CD4-positive, alpha-beta T cell (primary cell): ENCODE measurements around the gene RNF169. TPM values are rescaled to one million over a fixed set of nuclear protein-coding genes. Genes with fewer than 3 reads are reported as not detected.

Experiments
- ATAC-seq: fragments of 200-7000 bp; cut with Tn5 transposase; one replicate; pipeline ENCODE4 v1.10.0; 2022; ENCODE audit warnings: mild to moderate bottlenecking; ENCODE audit not compliant: poor library complexity
- CTCF ChIA-PET: fragments of 350-600 bp; sonication (Branson Sonifier 250); formaldehyde crosslinking; loops from one replicate; lab custom pipeline; 2021; ENCODE audit warnings: antibody characterized with exemption, inconsistent platforms; lab: Charles Lee
- POLR2A ChIA-PET: fragments of 350-600 bp; sonication (Branson Sonifier 250); formaldehyde crosslinking; loops from one replicate; lab custom pipeline; 2021; ENCODE audit warnings: antibody characterized with exemption, inconsistent platforms; lab: Charles Lee
- DNase-seq, 14 experiments: peaks; one replicate each; pipeline ENCODE4 v3.0.0-alpha.2; 2013 to 2020; ENCODE audit warnings: mixed read lengths in 2 of 14
- H3K27ac ChIP-seq, 2 donors: one replicate each; pipeline versions ENCODE4 v1.5.1 to v1.7.0; 2013; ENCODE audit warnings: low read length in 2 of 2, low read depth in 1 of 2, mild to moderate bottlenecking in 1 of 2
- H3K27me3 ChIP-seq, 2 experiments: 1 replicate in 1 of 2; 2 replicates in 1 of 2; pipeline versions ENCODE4 v1.6.1 to v1.7.0; 2013; ENCODE audit warnings: low read length in 2 of 2, control low read depth in 1 of 2, mild to moderate bottlenecking in 1 of 2, moderate library complexity in 1 of 2; ENCODE audit not compliant: insufficient read depth in 2 of 2, control insufficient read depth in 1 of 2
- H3K36me3 ChIP-seq: one replicate; pipeline ENCODE4 v1.6.1; 2013; ENCODE audit warnings: low read length, control low read depth; ENCODE audit not compliant: insufficient read depth
- H3K4me1 ChIP-seq: one replicate; pipeline ENCODE4 v1.6.1; 2013; ENCODE audit warnings: low read length, control low read depth; ENCODE audit not compliant: insufficient read depth
- H3K4me3 ChIP-seq: one replicate; pipeline ENCODE4 v1.5.1; 2013; ENCODE audit warnings: mild to moderate bottlenecking, low read length, moderate library complexity
- H3K9me3 ChIP-seq, 2 experiments: 1 replicate in 1 of 2; 2 replicates in 1 of 2; pipeline versions ENCODE4 v1.6.1 to v1.7.0; 2013; ENCODE audit warnings: low read length in 2 of 2, mild to moderate bottlenecking in 2 of 2, control low read depth in 1 of 2, moderate library complexity in 1 of 2; ENCODE audit not compliant: control insufficient read depth in 1 of 2, insufficient read depth in 1 of 2
- H3K27ac Mint-ChIP-seq: one replicate; pipeline ENCODE4 v1.8.0; 2020; ENCODE audit warnings: mixed read lengths
- H3K27me3 Mint-ChIP-seq: one replicate; pipeline ENCODE4 v1.8.0; 2021; ENCODE audit warnings: mixed read lengths
- H3K36me3 Mint-ChIP-seq: one replicate; pipeline ENCODE4 v1.8.0; 2021; ENCODE audit warnings: low read depth, mixed read lengths
- H3K4me1 Mint-ChIP-seq: one replicate; pipeline ENCODE4 v1.8.0; 2021; ENCODE audit warnings: low read depth, mixed read lengths
- H3K4me3 Mint-ChIP-seq: one replicate; pipeline ENCODE4 v1.8.0; 2020; ENCODE audit warnings: mild to moderate bottlenecking, mixed read lengths
- H3K9me3 Mint-ChIP-seq: one replicate; pipeline ENCODE4 v1.8.0; 2020; ENCODE audit warnings: mixed read lengths
- CTCF ChIP-seq: fragments of 200-600 bp; IDR thresholded peaks from one replicate; pipeline ENCODE4 v1.8.0; 2022; ENCODE audit warnings: antibody characterized with exemption, mild to moderate bottlenecking
- intact Hi-C, 2 experiments: fragments of 100-400 bp; cut with DNase I in 1 of 2; cut with micrococcal nuclease in 1 of 2; formaldehyde crosslinking; loops; one replicate each; pipeline versions ENCODE4 v1.15.1 to v1.9.0; 2023 to 2025; cut with DNase I, micrococcal nuclease
- total RNA-seq, 174 experiments: library from RNA in 2 of 174; stranded (reverse) in 2 of 174; gene quantifications; one replicate each; pipeline ENCODE4 v1.2.3 and lab custom pipeline; 2021 to 2026

The RNF169 gene
- total RNA-seq, 2 experiments from 2014 or later: 15.2 to 15.5 TPM

- ChIA-PET POLR2A (interaction anchor here (1.4 kb wide), 1 partner anchor 17 kb away, joined by 5 read pairs; the partner anchor contains the start of gene RNF169), CTCF (no interaction called here)
- TF ChIP-seq CTCF: no peak
- Mint-ChIP-seq H3K4me1 (peaks cover 5% of the 10 kb centered on the region), H3K9me3 (no peaks in the 10 kb centered on the region), H3K27me3 (peaks cover 69% of the 10 kb centered on the region), H3K4me3 (no peak within 1 kb of the TSS), H3K36me3 (no peaks in the 10 kb centered on the region), H3K27ac (no peak within 1 kb of the TSS)
- H3K27me3 ChIP-seq: peaks cover 28 to 39% of the 10 kb centered on the region in 2 experiments
- H3K9me3 ChIP-seq: peaks cover 0 to 11% of the 10 kb centered on the region in 2 experiments
- no peak within 1 kb of the TSS for H3K27ac ChIP-seq
- peaks cover 8% of the 10 kb centered on the region for H3K4me1 ChIP-seq
- no peak within 1 kb of the TSS for H3K4me3 ChIP-seq
- H3K36me3 ChIP-seq: no peaks in the 10 kb centered on the region
- DNase-seq: no peak
- no peak for ATAC-seq
- intact Hi-C loops: no loop called here
Measured at GRCh38 chr11:74731301-74732094, 17.2 kb upstream of the RNF169 start, which contains the start of gene CHRDL2. TSS of gene CHRDL2 (minus strand) at chr11:74731426. CDS start at chr11:74730888, 538 bp downstream.

GRCh38 chr11:74734559-74734925 lies 14.1 kb upstream of the RNF169 start:
- POLR2A ChIA-PET: no interaction called here
- H3K36me3 ChIP-seq: no peaks in the 10 kb centered on the region
- intact Hi-C loops: no loop called here
- CTCF ChIA-PET: interaction anchor here (1.5 kb wide), 1 partner anchor 9 kb away, joined by 6 read pairs; no protein-coding TSS in a partner anchor
- Mint-ChIP-seq H3K4me1 (peaks cover 6% of the 10 kb centered on the region), H3K27ac (no peak overlapping the region), H3K27me3 (peaks cover 70% of the 10 kb centered on the region), H3K36me3 (no peaks in the 10 kb centered on the region), H3K9me3 (no peaks in the 10 kb centered on the region), H3K4me3 (no peak overlapping the region)
- TF ChIP-seq CTCF: no peak
- ATAC-seq: no peak
- no peak overlapping the region for H3K27ac ChIP-seq
- DNase-seq: no peak
- peaks cover 0 to 11% of the 10 kb centered on the region in 2 experiments for H3K9me3 ChIP-seq
- H3K4me1 ChIP-seq: peaks cover 4% of the 10 kb centered on the region
- no peak overlapping the region for H3K4me3 ChIP-seq
- peaks cover 28 to 39% of the 10 kb centered on the region in 2 experiments for H3K27me3 ChIP-seq

GRCh38 chr11:74735365-74735928 lies 13.2 kb upstream of the RNF169 start:
- peaks cover 24 to 32% of the 10 kb centered on the region in 2 experiments for H3K27me3 ChIP-seq
- H3K4me1 ChIP-seq: peaks cover 10% of the 10 kb centered on the region
- Mint-ChIP-seq H3K27ac (no peak overlapping the region), H3K4me1 (peaks cover 13% of the 10 kb centered on the region), H3K27me3 (peaks cover 66% of the 10 kb centered on the region), H3K4me3 (no peak overlapping the region), H3K36me3 (no peaks in the 10 kb centered on the region), H3K9me3 (no peaks in the 10 kb centered on the region)
- intact Hi-C loops: no loop called here
- H3K36me3 ChIP-seq: no peaks in the 10 kb centered on the region
- H3K4me3 ChIP-seq: no peak overlapping the region
- peak in 1 of 14 experiments; percentile 31 for DNase-seq
- H3K9me3 ChIP-seq: peaks cover 0 to 9% of the 10 kb centered on the region in 2 experiments
- H3K27ac ChIP-seq: no peak overlapping the region
- no peak for ATAC-seq
- TF ChIP-seq CTCF: no peak
- ChIA-PET POLR2A (no interaction called here), CTCF (interaction anchor here (0.5 to 1.5 kb wide), 2 partner anchors 9 to 15 kb away, joined by 3 to 6 read pairs; no protein-coding TSS in a partner anchor)
